ENCODE data around the gene CASR. TPM values are rescaled to one million over a fixed set of nuclear protein-coding genes. Genes with fewer than 3 reads are reported as not detected.

The CASR gene
- total and polyA plus RNA-seq, 2 of the 4 experiments (the other 2 are of a cell fraction) = not detected

DNA sequence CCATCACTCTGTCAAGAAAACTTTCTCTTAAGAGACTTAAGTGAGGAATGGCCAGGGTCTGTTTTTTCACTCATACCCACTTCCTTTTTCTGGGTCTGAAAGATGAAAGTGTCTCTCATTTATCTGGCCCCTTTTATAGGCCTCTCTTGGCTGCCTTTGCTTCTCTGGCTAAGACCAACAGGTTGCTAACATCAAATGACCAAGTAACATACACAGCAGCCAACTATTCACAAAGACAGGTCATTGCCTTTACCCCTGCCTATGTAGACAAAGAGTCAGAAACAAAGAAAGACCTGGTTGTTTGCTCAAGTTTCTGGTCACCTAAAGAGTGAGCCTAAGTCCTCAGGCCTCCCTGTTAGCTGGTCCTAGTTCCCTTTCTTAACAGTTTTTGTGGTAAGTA, 117.6 kb downstream of the CASR start:
- Histone ChIP-seq H2BK120ac (ENCODE audit: low read depth, low read length) (no peak overlapping the region), H3K9me3 (ENCODE audit: control insufficient read depth, insufficient read depth, low read length) (no peaks in the 10 kb centered on the region), H3K14ac (replicated peaks; ENCODE audit: low read depth, low read length) (no peak overlapping the region), H4K8ac (ENCODE audit: low read depth in 2 of 2, low read length in 2 of 2) (no peak overlapping the region), H3K79me1 (ENCODE audit: low read depth in 1 of 2, low read length in 2 of 2) (no peaks in the 10 kb centered on the region), H2BK20ac (ENCODE audit: low read depth, low read length) (no peak overlapping the region), H3K56ac (ENCODE audit: extremely low read depth, insufficient read depth, low read length) (no peak overlapping the region), H3K36me3 (ENCODE audit: control insufficient read depth, insufficient read depth, low read length) (no peaks in the 10 kb centered on the region), H3K27me3 (ENCODE audit: control insufficient read depth, insufficient read depth, low read length) (no peaks in the 10 kb centered on the region), H3K9ac (ENCODE audit: low read depth, low read length) (no peak overlapping the region), H2AFZ (replicated peaks; ENCODE audit: low read length, poor library complexity) (no peak overlapping the region), H3K18ac (ENCODE audit: low read depth, low read length) (no peak overlapping the region), H3K4me1 (ENCODE audit: control insufficient read depth, insufficient read depth, low read length) (no peaks in the 10 kb centered on the region), H4K91ac (ENCODE audit: insufficient read depth, low read depth, low read length) (no peak overlapping the region), H3K27ac (ENCODE audit: insufficient read depth, low read length) (no peak overlapping the region), H3K4me3 (ENCODE audit: insufficient read depth, low read depth, low read length) (no peak overlapping the region), H3K9me1 (ENCODE audit: insufficient read depth, low read length) (no peaks in the 10 kb centered on the region), H2AK5ac (ENCODE audit: low read depth, low read length) (no peak overlapping the region), H4K20me1 (ENCODE audit: insufficient read depth, low read length) (no peaks in the 10 kb centered on the region), H2AK9ac (replicated peaks; ENCODE audit: low read depth, low read length, poor library complexity) (no peak overlapping the region), H3K4ac (ENCODE audit: low read depth, low read length) (no peak overlapping the region), H4K5ac (ENCODE audit: low read depth, low read length) (no peak overlapping the region), H2BK5ac (ENCODE audit: low read depth, low read length, poor library complexity, severe bottlenecking) (no peak overlapping the region), H3K23ac (ENCODE audit: low read depth, low read length) (no peak overlapping the region), H2BK15ac (ENCODE audit: low read depth, low read length) (no peak overlapping the region), H3K4me2 (ENCODE audit: low read depth, low read length) (no peak overlapping the region)
- TF ChIP-seq RAD21 (IDR thresholded peaks at IDR 0.05; ENCODE audit: low read length) = no peak
- no peak for TF ChIP-seq ELK1 (IDR thresholded peaks at IDR 0.05; ENCODE audit: borderline replicate concordance, low read depth, low read length)
- TF ChIP-seq, protein P1, sequence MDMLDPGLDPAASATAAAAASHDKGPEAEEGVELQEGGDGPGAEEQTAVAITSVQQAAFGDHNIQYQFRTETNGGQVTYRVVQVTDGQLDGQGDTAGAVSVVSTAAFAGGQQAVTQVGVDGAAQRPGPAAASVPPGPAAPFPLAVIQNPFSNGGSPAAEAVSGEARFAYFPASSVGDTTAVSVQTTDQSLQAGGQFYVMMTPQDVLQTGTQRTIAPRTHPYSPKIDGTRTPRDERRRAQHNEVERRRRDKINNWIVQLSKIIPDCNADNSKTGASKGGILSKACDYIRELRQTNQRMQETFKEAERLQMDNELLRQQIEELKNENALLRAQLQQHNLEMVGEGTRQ (IDR thresholded peaks at IDR 0.05; ENCODE audit: low read depth, low read length) = no peak
- TF ChIP-seq CHD1 (IDR thresholded peaks at IDR 0.05; ENCODE audit: low read depth, low read length) = no peak
- no peak for TF ChIP-seq CTCF (conservative IDR thresholded peaks at IDR 0.05; ENCODE audit: low read depth, low read length)
- no peak for TF ChIP-seq POLR2A (IDR thresholded peaks at IDR 0.05; ENCODE audit: low read depth, low read length)
- no peak for TF ChIP-seq MAFK (IDR thresholded peaks at IDR 0.05; ENCODE audit: low read depth, low read length)
- no peak for TF ChIP-seq FOS (IDR thresholded peaks at IDR 0.05; ENCODE audit: low read depth, low read length)
- TF ChIP-seq RCOR1 (IDR thresholded peaks at IDR 0.05; ENCODE audit: insufficient replicate concordance, low read length) = no peak
- TF ChIP-seq RFX5 (IDR thresholded peaks at IDR 0.05; ENCODE audit: low read depth, low read length) = no peak
- in situ Hi-C loops (cut with MboI; ENCODE audit: low sequenced_read_pairs) (no loop called here), intact Hi-C loops (cut with micrococcal nuclease) (loop anchor here (5.0 kb wide), 1 partner anchor 754 kb away; the partner anchor contains the start of gene POLQ), dilution Hi-C loops (cut with HindIII; ENCODE audit: low sequenced_read_pairs, unreplicated experiment) (no loop called here)
- ChIA-PET CTCF (no interaction called here), POLR2A (ENCODE audit: unreplicated experiment) (no interaction called here)
- no peak for ATAC-seq (ENCODE audit: low read depth)
- no TSS peak for BruUV-seq (replicated peaks)
- no peak for DNase-seq

Data from IMR-90 (cell line).